NB4 (cell line): ENCODE data around the gene SLC6A6.

Experiments used
- MYC ChIP-seq: IDR thresholded peaks from 2 replicates; pipeline ENCODE4 v1.6.1; 2011; ENCODE audit warnings: low read depth, low read length
- POLR2A ChIP-seq: IDR thresholded peaks from 2 replicates; pipeline ENCODE4 v1.6.1; 2011; ENCODE audit warnings: mild to moderate bottlenecking; ENCODE audit not compliant: insufficient read length; ENCODE audit errors: extremely low read depth
- TF ChIP-seq, protein P1 (sequence below): IDR thresholded peaks from one replicate; pipeline ENCODE4 v1.5.1; 2012; ENCODE audit warnings: low read depth, low read length

DNA sequence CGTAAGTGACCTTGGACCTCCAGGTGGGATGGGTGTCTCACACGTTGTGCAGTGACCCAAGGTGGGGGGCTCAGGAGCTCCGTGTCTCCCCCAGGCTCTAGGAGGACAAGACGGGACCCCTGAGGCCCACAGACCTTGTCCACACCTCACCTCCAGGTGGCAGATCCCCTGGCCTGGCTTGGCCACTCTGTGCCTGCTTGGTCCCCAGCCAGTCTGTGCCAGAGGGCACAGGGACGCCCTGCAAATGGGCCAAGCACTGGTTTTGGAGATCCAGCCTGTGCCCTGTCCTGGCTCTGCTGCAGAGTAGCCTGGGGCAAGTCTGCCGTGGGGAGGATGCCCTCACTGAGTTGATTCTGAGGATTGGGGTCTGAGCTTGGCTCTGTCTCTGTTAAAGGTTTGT lies 14.0 kb downstream of the SLC6A6 start:
- TF ChIP-seq, protein P1, sequence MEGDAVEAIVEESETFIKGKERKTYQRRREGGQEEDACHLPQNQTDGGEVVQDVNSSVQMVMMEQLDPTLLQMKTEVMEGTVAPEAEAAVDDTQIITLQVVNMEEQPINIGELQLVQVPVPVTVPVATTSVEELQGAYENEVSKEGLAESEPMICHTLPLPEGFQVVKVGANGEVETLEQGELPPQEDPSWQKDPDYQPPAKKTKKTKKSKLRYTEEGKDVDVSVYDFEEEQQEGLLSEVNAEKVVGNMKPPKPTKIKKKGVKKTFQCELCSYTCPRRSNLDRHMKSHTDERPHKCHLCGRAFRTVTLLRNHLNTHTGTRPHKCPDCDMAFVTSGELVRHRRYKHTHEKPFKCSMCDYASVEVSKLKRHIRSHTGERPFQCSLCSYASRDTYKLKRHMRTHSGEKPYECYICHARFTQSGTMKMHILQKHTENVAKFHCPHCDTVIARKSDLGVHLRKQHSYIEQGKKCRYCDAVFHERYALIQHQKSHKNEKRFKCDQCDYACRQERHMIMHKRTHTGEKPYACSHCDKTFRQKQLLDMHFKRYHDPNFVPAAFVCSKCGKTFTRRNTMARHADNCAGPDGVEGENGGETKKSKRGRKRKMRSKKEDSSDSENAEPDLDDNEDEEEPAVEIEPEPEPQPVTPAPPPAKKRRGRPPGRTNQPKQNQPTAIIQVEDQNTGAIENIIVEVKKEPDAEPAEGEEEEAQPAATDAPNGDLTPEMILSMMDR = no peak
- TF ChIP-seq POLR2A (no peak), MYC (no peak)
